ENCODE results near the gene TBXAS1. TPM values are rescaled to one million over a fixed set of nuclear protein-coding genes. Genes with fewer than 3 reads are reported as not detected.

The TBXAS1 gene
- total RNA-seq, 1 experiment from 2014 or later: 2.3 TPM

GRCh38 chr7:139852482-139852845 lies 23.4 kb downstream of the TBXAS1 start:
- CTCF ChIA-PET: no interaction called here
- TF ChIP-seq OVOL2 (CRISPR knock-in tag; IDR thresholded peaks at IDR 0.05; ENCODE audit: borderline replicate concordance) (no peak), ZMAT4 (CRISPR knock-in tag; IDR thresholded peaks at IDR 0.05) (no peak), HMGXB4 (CRISPR knock-in tag; IDR thresholded peaks at IDR 0.05) (no peak), NR3C1 (CRISPR knock-in tag; conservative IDR thresholded peaks at IDR 0.05; ENCODE audit: low read depth) (no peak), MLX (CRISPR knock-in tag; IDR thresholded peaks at IDR 0.05) (no peak), AFF4 (CRISPR knock-in tag; IDR thresholded peaks at IDR 0.05; ENCODE audit: borderline replicate concordance) (no peak), FOXP1 (CRISPR knock-in tag; IDR thresholded peaks at IDR 0.05; ENCODE audit: borderline replicate concordance) (no peak), NFATC4 (CRISPR knock-in tag; IDR thresholded peaks at IDR 0.05) (no peak), ARID4B (CRISPR knock-in tag; IDR thresholded peaks at IDR 0.05; ENCODE audit: borderline replicate concordance) (no peak), SOX15 (CRISPR knock-in tag; IDR thresholded peaks at IDR 0.05) (no peak), ZNF121 (CRISPR knock-in tag; IDR thresholded peaks at IDR 0.05) (no peak), FOXP4 (CRISPR knock-in tag; IDR thresholded peaks at IDR 0.05) (no peak), ZNF138 (CRISPR knock-in tag; conservative IDR thresholded peaks at IDR 0.05) (no peak)
- Mint-ChIP-seq H3K27me3 (ENCODE audit: low read depth) (no peaks in the 10 kb centered on the region; the same call in 1 of the 2 replicates), H3K9me3 (peaks cover 10% of the 10 kb centered on the region), H3K4me1 (peaks cover 8% of the 10 kb centered on the region), H3K4me3 (no peak overlapping the region), H3K27ac (no peak overlapping the region), H3K36me3 (no peaks in the 10 kb centered on the region)
- POLR2A ChIA-PET: no interaction called here
- no peak for ATAC-seq
- DNase-seq (ENCODE audit: low spot score): no peak

All from WTC11 (cell line).